ENCODE results near the gene TK2.

DNA sequence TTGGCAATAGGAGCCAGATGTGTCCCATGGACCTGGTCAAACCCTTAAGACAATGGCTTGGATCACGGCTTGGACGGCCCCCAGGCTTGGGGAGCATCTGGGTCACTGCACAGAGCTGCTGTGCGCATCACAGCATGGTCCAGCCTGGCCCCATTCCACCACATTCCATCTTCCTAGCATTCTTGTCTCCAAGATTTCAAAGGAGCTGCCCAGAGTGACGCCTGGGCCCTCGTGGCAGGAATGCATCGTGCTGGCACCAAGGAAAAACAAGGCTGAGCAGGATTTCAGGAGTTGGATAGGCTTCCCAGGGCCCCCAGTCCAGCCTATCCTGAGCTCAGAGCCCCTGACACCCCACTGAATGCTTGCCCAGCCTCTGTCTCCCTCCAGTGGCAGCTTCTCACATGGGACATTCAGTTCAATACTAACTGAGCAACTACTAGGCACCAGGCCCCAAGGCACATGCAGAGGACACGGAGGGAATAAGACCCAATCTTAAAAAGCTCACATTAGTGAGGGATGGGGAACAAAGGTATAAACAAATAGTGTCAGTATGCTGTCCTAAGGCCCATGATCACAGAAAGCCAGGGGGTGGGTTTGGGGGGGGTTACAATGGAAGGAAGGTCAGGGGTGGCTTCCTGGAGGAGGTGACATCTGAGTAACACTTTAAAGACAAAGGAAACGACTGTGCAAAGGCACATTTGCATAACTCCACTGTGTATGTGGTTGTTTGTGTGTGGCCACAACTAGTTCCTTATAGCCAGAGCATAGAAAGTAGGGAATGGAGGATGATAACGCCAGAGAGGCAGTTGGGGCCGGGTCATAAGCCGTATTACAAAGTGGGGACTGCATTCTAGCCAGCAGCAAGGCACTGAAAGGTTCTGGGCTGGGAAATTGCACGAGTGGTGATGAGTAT lies 34.1 kb downstream of the TK2 start:
- TF ChIP-seq, protein P1, sequence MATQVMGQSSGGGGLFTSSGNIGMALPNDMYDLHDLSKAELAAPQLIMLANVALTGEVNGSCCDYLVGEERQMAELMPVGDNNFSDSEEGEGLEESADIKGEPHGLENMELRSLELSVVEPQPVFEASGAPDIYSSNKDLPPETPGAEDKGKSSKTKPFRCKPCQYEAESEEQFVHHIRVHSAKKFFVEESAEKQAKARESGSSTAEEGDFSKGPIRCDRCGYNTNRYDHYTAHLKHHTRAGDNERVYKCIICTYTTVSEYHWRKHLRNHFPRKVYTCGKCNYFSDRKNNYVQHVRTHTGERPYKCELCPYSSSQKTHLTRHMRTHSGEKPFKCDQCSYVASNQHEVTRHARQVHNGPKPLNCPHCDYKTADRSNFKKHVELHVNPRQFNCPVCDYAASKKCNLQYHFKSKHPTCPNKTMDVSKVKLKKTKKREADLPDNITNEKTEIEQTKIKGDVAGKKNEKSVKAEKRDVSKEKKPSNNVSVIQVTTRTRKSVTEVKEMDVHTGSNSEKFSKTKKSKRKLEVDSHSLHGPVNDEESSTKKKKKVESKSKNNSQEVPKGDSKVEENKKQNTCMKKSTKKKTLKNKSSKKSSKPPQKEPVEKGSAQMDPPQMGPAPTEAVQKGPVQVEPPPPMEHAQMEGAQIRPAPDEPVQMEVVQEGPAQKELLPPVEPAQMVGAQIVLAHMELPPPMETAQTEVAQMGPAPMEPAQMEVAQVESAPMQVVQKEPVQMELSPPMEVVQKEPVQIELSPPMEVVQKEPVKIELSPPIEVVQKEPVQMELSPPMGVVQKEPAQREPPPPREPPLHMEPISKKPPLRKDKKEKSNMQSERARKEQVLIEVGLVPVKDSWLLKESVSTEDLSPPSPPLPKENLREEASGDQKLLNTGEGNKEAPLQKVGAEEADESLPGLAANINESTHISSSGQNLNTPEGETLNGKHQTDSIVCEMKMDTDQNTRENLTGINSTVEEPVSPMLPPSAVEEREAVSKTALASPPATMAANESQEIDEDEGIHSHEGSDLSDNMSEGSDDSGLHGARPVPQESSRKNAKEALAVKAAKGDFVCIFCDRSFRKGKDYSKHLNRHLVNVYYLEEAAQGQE (IDR thresholded peaks at IDR 0.05; ENCODE audit: low read depth), result no peak
- TF ChIP-seq EGR1 (IDR thresholded peaks at IDR 0.05), result no peak

Data from Ishikawa (cell line).